Measurements from ENCODE around the gene CCT4.
"Not testable (repeated sequence)": the region's sequence is repeated elsewhere in the genome, so short reads cannot be mapped to it uniquely, and the experiment has no call there.

The CCT4 gene

GRCh38 chr2:61888267-61889055 lies at the start of gene CCT4:
Gene CCT4, minus strand, starts transcription at chr2:61888656. Its CDS starts 149 bp downstream, at chr2:61888507.
- in situ Hi-C loops (cut with MboI; ENCODE audit: low sequenced_read_pairs) = no loop called here

- in situ Hi-C loops (cut with MboI; ENCODE audit: low sequenced_read_pairs) = no loop called here
Measured at GRCh38 chr2:61937886-61938285, 49.4 kb upstream of the CCT4 start.

GRCh38 chr2:61937098-61937497 lies 48.6 kb upstream of the CCT4 start:
- in situ Hi-C loops (cut with MboI; ENCODE audit: low sequenced_read_pairs) = no loop called here

GRCh38 chr2:61928826-61929461 lies 40.5 kb upstream of the CCT4 start:
- in situ Hi-C loops (cut with MboI; ENCODE audit: low sequenced_read_pairs) = no loop called here

- in situ Hi-C loops (cut with MboI; ENCODE audit: low sequenced_read_pairs) = no loop called here
Measured at GRCh38 chr2:61926531-61927477, 38.3 kb upstream of the CCT4 start.

- in situ Hi-C loops (cut with MboI; ENCODE audit: low sequenced_read_pairs) = no loop called here
Measured at GRCh38 chr2:61924895-61925663, 36.6 kb upstream of the CCT4 start.

GRCh38 chr2:61922714-61923113 lies 34.3 kb upstream of the CCT4 start:
- in situ Hi-C loops (cut with MboI; ENCODE audit: low sequenced_read_pairs) = no loop called here

- in situ Hi-C loops (cut with MboI; ENCODE audit: low sequenced_read_pairs) = no loop called here
Measured at GRCh38 chr2:61920548-61920947, 32.1 kb upstream of the CCT4 start.

- in situ Hi-C loops (cut with MboI; ENCODE audit: low sequenced_read_pairs) = not testable (repeated sequence)
Measured at GRCh38 chr2:61914794-61915193, 26.3 kb upstream of the CCT4 start.

- in situ Hi-C loops (cut with MboI; ENCODE audit: low sequenced_read_pairs) = no loop called here
Measured at GRCh38 chr2:61911510-61911909, 23.1 kb upstream of the CCT4 start.

- in situ Hi-C loops (cut with MboI; ENCODE audit: low sequenced_read_pairs) = no loop called here
Measured at GRCh38 chr2:61910603-61911002, 22.1 kb upstream of the CCT4 start.

GRCh38 chr2:61909116-61909515 lies 20.7 kb upstream of the CCT4 start:
- in situ Hi-C loops (cut with MboI; ENCODE audit: low sequenced_read_pairs) = no loop called here

- in situ Hi-C loops (cut with MboI; ENCODE audit: low sequenced_read_pairs) = no loop called here
Measured at GRCh38 chr2:61906186-61906470, 17.7 kb upstream of the CCT4 start.

- in situ Hi-C loops (cut with MboI; ENCODE audit: low sequenced_read_pairs) = no loop called here
Measured at GRCh38 chr2:61905372-61906185, 17.1 kb upstream of the CCT4 start, which contains the start of gene COMMD1. Gene COMMD1, plus strand, starts transcription at chr2:61905674. Its CDS starts 5 bp downstream, at chr2:61905679.

GRCh38 chr2:61900281-61900680 lies 11.8 kb upstream of the CCT4 start:
- in situ Hi-C loops (cut with MboI; ENCODE audit: low sequenced_read_pairs) = no loop called here

- in situ Hi-C loops (cut with MboI; ENCODE audit: low sequenced_read_pairs) = no loop called here
Measured at GRCh38 chr2:61898810-61899209, 10.4 kb upstream of the CCT4 start.

GRCh38 chr2:61887717-61888266 lies 664 bp downstream of the CCT4 start:
- in situ Hi-C loops (cut with MboI; ENCODE audit: low sequenced_read_pairs) = no loop called here

- in situ Hi-C loops (cut with MboI; ENCODE audit: low sequenced_read_pairs) = no loop called here
Measured at GRCh38 chr2:61885896-61886603, 2.4 kb downstream of the CCT4 start.

- in situ Hi-C loops (cut with MboI; ENCODE audit: low sequenced_read_pairs) = no loop called here
Measured at GRCh38 chr2:61882850-61883249, 5.6 kb downstream of the CCT4 start.

Data from hTERT RPE-1 (cell line).